GM12873 (cell line): ENCODE measurements around the gene NBPF4.

Experiments used
- TF ChIP-seq, protein P1 (sequence below): IDR thresholded peaks from 2 replicates; pipeline ENCODE4 v1.5.1; 2012; ENCODE audit warnings: low read depth, mild to moderate bottlenecking, moderate library complexity, low read length, control low read depth; ENCODE audit not compliant: insufficient read depth; ENCODE audit errors: missing control alignments

Gene NBPF4

DNA sequence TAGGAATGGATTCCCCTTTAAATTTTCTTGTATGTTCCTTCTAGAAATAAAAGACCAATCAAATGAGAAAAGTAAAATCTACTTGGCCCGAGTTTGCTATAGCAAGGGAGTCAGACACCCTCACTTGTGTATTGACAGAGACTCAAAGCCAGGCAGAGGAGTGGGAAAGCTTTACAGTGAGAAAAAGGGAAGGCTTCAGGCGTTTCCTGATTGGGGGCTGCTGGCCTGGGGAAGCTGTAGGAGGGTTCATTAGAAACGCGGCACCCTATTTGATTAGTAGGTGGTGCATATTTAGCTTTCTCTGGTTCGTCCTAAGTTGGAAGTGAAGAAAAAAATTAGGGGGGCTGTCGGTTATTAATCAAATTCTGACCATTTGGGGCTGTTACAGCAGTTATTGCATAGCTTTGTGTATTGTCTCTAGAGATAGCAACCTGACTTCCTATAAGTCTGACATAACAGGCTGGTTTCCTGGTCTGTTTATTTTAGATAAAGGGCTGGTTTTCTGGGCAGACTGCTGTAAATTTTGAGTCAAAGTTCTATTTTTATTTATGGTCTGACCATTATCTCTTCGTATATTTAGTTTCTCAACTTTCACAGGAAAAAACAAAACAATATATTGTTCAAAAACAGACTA, 53.8 kb downstream of the NBPF4 start:
- TF ChIP-seq, protein P1, sequence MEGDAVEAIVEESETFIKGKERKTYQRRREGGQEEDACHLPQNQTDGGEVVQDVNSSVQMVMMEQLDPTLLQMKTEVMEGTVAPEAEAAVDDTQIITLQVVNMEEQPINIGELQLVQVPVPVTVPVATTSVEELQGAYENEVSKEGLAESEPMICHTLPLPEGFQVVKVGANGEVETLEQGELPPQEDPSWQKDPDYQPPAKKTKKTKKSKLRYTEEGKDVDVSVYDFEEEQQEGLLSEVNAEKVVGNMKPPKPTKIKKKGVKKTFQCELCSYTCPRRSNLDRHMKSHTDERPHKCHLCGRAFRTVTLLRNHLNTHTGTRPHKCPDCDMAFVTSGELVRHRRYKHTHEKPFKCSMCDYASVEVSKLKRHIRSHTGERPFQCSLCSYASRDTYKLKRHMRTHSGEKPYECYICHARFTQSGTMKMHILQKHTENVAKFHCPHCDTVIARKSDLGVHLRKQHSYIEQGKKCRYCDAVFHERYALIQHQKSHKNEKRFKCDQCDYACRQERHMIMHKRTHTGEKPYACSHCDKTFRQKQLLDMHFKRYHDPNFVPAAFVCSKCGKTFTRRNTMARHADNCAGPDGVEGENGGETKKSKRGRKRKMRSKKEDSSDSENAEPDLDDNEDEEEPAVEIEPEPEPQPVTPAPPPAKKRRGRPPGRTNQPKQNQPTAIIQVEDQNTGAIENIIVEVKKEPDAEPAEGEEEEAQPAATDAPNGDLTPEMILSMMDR = no peak

DNA sequence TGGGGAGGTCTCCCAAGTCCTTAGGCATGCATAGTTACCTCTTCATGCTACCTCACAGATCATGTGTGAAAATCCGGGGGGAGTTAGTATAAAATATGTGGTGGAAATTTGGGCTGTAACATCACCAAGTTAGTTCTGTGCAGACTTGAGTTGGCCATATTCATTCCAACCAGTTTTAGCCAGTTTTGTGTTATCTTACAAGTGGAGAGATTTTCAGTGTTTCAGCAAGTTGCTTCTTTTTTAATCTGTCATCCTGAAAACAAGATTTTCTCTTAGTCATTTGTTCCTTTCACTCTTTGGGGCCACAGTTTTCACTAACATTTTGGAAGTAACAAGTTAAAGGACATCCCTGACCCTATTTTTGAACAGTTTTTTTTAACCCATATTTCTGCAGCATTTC, 55.1 kb downstream of the NBPF4 start:
- TF ChIP-seq, protein P1 = no peak

DNA sequence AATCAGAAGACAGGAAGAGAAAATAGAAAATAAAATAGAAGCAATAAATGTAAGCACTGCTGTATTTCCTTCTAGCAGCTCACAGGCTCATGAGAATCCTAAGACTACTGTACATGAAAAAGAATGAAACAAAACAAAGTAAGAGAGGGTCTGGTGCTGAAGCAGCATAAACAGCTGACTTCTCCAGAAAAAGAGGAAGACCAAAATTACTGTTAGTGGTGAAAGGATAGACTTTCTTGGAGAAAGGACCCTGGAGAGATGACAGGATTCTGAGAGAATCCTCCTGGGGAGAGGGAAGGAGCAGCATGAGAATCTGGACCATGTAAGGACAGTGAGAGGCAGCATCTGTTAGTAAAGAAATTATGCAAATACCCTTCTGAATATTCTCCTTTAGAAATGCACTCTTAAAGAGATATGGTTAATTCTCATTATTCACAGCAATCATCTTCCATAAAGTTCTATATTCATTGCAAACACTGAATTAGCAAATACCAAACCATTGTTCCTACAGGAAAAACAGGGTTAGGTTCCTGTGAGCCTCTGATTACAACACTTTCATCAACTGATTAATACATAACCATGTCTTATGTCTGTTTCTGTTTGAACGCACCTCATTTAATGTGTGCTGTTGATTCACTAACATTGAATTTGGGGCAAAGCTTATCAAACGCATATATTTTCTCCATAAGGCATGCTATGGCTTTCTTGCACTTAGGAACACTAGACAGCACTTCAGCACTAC, 60.7 kb downstream of the NBPF4 start:
- TF ChIP-seq, protein P1 = no peak

GRCh38 chr1:108179018-108179417, 64.9 kb downstream of the NBPF4 start:
- TF ChIP-seq, protein P1 = no peak
